NT2/D1 (cell line): ENCODE results near the gene HIP1.
"Not testable (repeated sequence)": the region's sequence is repeated elsewhere in the genome, so short reads cannot be mapped to it uniquely, and the experiment has no call there.

Source experiments
- SUZ12 ChIP-seq: IDR thresholded peaks from 2 replicates; pipeline ENCODE4 v1.6.1; 2011; ENCODE audit not compliant: insufficient read length, insufficient read depth; ENCODE audit errors: extremely low read depth
- YY1 ChIP-seq: IDR thresholded peaks from 2 replicates; pipeline ENCODE4 v1.6.1; 2011; ENCODE audit not compliant: insufficient read length, insufficient read depth
- ZNF274 ChIP-seq: IDR thresholded peaks from 2 replicates; pipeline ENCODE4 v1.6.1; 2011; ENCODE audit warnings: mild to moderate bottlenecking, low read depth, low read length

- TF ChIP-seq ZNF274, YY1, SUZ12: not testable (repeated sequence)
Measured at GRCh38 chr7:75779035-75779434, 40.3 kb upstream of the HIP1 start.
